K562 (cell line): ENCODE data around the gene MED13L. TPM values are rescaled to one million over a fixed set of nuclear protein-coding genes. Genes with fewer than 3 reads are reported as not detected.

Experiments
- ATAC-seq: fragments of 200-7000 bp; cut with Tn5 transposase; 3 replicates; pipeline ENCODE4 v1.9.1; 2020; ENCODE audit warnings: moderate library complexity
- BruUV-seq: library from RNA; stranded (reverse); fragments of 400-500 nt; replicated peaks from 2 replicates; lab custom pipeline; 2021; lab: Mats Ljungman, UMichigan
- CTCF ChIA-PET: fragments of 300-600 bp; formaldehyde crosslinking; extraction: SDS; loops from one replicate; lab custom pipeline; 2021; ENCODE audit warnings: low intra/inter-chr PET ratio; lab: Yijun Ruan, JAX
- POLR2A ChIA-PET: fragments of 300-600, 350-650 bp; sonication (Branson Sonifier 250); formaldehyde crosslinking; extraction: SDS; loops from one replicate; lab custom pipeline; 2021; ENCODE audit warnings: antibody characterized with exemption, inconsistent platforms; lab: Yijun Ruan, JAX
- DNase-seq, 4 experiments: peaks; one replicate each; pipeline versions ENCODE4 v3.0.0 to v3.0.0-alpha.2; 2011 to 2018; ENCODE audit warnings: low spot score in 3 of 4, mixed read lengths in 3 of 4; ENCODE audit errors: extremely low read depth in 1 of 4
- FAIRE-seq: peaks from 2 replicates; lab custom pipeline; 2011; peaks lifted over from hg19 to GRCh38; lab: Jason Lieb, UNC
- H2AFZ ChIP-seq: 2 replicates; pipeline ENCODE4 v1.6.0; 2011; ENCODE audit warnings: low read depth, low read length, control low read depth, inconsistent platforms
- H3K27ac ChIP-seq: fragments of 200-600 bp; 3 replicates; pipeline ENCODE4 v1.8.0; 2011; ENCODE audit warnings: low read depth, mild to moderate bottlenecking, control low read depth, inconsistent platforms, low read length, moderate library complexity, mixed read lengths; ENCODE audit errors: extremely low read depth
- H3K27me3 ChIP-seq, 2 experiments: fragments of 300-600 bp in 1 of 2; 2 replicates in 1 of 2; 3 replicates in 1 of 2; pipeline versions ENCODE4 v1.6.0 to v1.8.0; 2011; ENCODE audit warnings: inconsistent platforms in 2 of 2, low read length in 2 of 2, mild to moderate bottlenecking in 1 of 2, mixed read lengths in 1 of 2, moderate library complexity in 1 of 2; ENCODE audit not compliant: control insufficient read depth in 2 of 2, insufficient read depth in 2 of 2
- H3K36me3 ChIP-seq: fragments of 300-600 bp; 3 replicates; pipeline ENCODE4 v1.8.0; 2011; ENCODE audit warnings: mild to moderate bottlenecking, low read length, inconsistent platforms; ENCODE audit not compliant: control insufficient read depth, insufficient read depth
- H3K4me1 ChIP-seq, 2 experiments: fragments of 200-600 bp in 1 of 2; replicated peaks in 1 of 2; 2 replicates in 1 of 2; 3 replicates in 1 of 2; pipeline versions ENCODE4 v1.5.1 to v1.8.0; 2011; ENCODE audit warnings: inconsistent platforms in 2 of 2, low read length in 2 of 2, mild to moderate bottlenecking in 1 of 2, mixed read lengths in 1 of 2, moderate library complexity in 1 of 2; ENCODE audit not compliant: control insufficient read depth in 2 of 2, insufficient read depth in 2 of 2
- H3K4me2 ChIP-seq: 2 replicates; pipeline ENCODE4 v1.6.1; 2011; ENCODE audit warnings: low read length, control low read depth, inconsistent platforms, mixed read lengths; ENCODE audit not compliant: insufficient read depth
- H3K4me3 ChIP-seq: fragments of 200-600 bp; sonication (generic), shearing (Covaris generic); 2 replicates; pipeline ENCODE4 v1.5.1; 2016; ENCODE audit warnings: control low read depth, inconsistent platforms
- H3K79me2 ChIP-seq: fragments of 200-600 bp; 3 replicates; pipeline ENCODE4 v1.8.0; 2011; ENCODE audit warnings: low read length, inconsistent platforms; ENCODE audit not compliant: control insufficient read depth, insufficient read depth
- H3K9ac ChIP-seq, 2 experiments: 2 replicates each; pipeline versions ENCODE4 v1.6.0 to v1.6.1; 2011; ENCODE audit warnings: low read depth in 2 of 2, low read length in 2 of 2, control low read depth in 1 of 2, inconsistent platforms in 1 of 2, mild to moderate bottlenecking in 1 of 2, mixed read lengths in 1 of 2; ENCODE audit not compliant: insufficient read depth in 1 of 2
- H3K9me1 ChIP-seq: one replicate; pipeline ENCODE4 v1.6.0; 2011; ENCODE audit warnings: inconsistent platforms, mild to moderate bottlenecking, low read length, moderate library complexity; ENCODE audit not compliant: control insufficient read depth, insufficient read depth
- H3K9me3 ChIP-seq: replicated peaks from 2 replicates; pipeline ENCODE4 v1.5.1; 2011; ENCODE audit warnings: low read depth, low read length, inconsistent platforms; ENCODE audit not compliant: control insufficient read depth, insufficient read depth
- H4K20me1 ChIP-seq: replicated peaks from 2 replicates; pipeline ENCODE4 v1.6.1; 2011; ENCODE audit warnings: low read length, inconsistent platforms, mixed read lengths; ENCODE audit not compliant: control insufficient read depth, insufficient read depth
- ETV1 ChIP-seq: fragments of 450-650 bp; conservative IDR thresholded peaks from 2 replicates; pipeline ENCODE4 v1.6.1; 2016; ENCODE audit warnings: missing genetic modification characterization, control low read depth, low read depth, missing compliant biosample characterization
- ILF3 ChIP-seq: fragments of 450-650 bp; IDR thresholded peaks from 2 replicates; pipeline ENCODE4 v1.6.1; 2018; ENCODE audit warnings: antibody characterized with exemption, mild to moderate bottlenecking, moderate library complexity, borderline replicate concordance
- NR3C1 ChIP-seq: sonication (generic); formaldehyde crosslinking; IDR thresholded peaks from 2 replicates; pipeline ENCODE4 v1.8.1; 2022; ENCODE audit warnings: missing genetic modification reagents
- RBFOX2 ChIP-seq: fragments of 200-400 bp; formaldehyde crosslinking; IDR thresholded peaks from 2 replicates; pipeline ENCODE4 v1.6.1; 2017; ENCODE audit warnings: low read depth, mild to moderate bottlenecking, low read length, moderate library complexity
- RBM34 ChIP-seq: fragments of 200-400 bp; formaldehyde crosslinking; IDR thresholded peaks from 2 replicates; pipeline ENCODE4 v1.6.1; 2018; ENCODE audit warnings: low read length, borderline replicate concordance; ENCODE audit not compliant: insufficient read depth
- WHSC1 ChIP-seq: IDR thresholded peaks from one replicate; pipeline ENCODE4 v1.6.1; 2012; ENCODE audit warnings: low read length, control low read depth, inconsistent platforms
- ZNF316 ChIP-seq: fragments of 450-650 bp; IDR thresholded peaks from 2 replicates; pipeline ENCODE4 v1.6.1; 2016
- WGBS: fragments of 100-300 bp; shearing (Covaris generic); methylation state at CpG from one replicate; pipeline ENCODE4 v1.1.6; 2016; ENCODE audit warnings: low coverage, mixed read lengths; ENCODE audit not compliant: insufficient coverage; ENCODE audit errors: missing lambda C conversion rate; 5-methylcytosine and 5-hydroxymethylcytosine counted together
- in situ Hi-C: fragments of 300-500 bp; cut with MboI; formaldehyde crosslinking; loops from 4 replicates; pipeline ENCODE4 v1.15.0; 2018; ENCODE audit warnings: inconsistent platforms, mixed read lengths
- intact Hi-C: fragments of 100-400 bp; cut with micrococcal nuclease; formaldehyde crosslinking; loops from 2 replicates; pipeline ENCODE4 v1.14.2; 2022
- polyA plus RNA-seq, 8 experiments: library from polyadenylated mRNA; depleted of rRNA in 4 of 8; stranded (reverse) in 5 of 8; unstranded in 3 of 8; fragments of >200 nt; fragmentation: Nextera tagmentation in 2 of 8; fragmentation: Illumina TruSeq in 1 of 8; extraction: Ambion mirVana in 2 of 8; extraction: Trizol in 1 of 8; gene quantifications; 2 replicates each; pipeline versions ENCODE4 v1.2.1 to v1.2.3, GENCODE V29; 2011 to 2014; ENCODE audit warnings: inconsistent platforms in 1 of 8, missing spikeins in 1 of 8
- total RNA-seq, 7 experiments: library from RNA; depleted of rRNA in 6 of 7; stranded (reverse); fragments of >200 nt in 6 of 7; fragmentation: Illumina TruSeq in 2 of 7; extraction: Trizol in 2 of 7; gene quantifications; 2 replicates each; pipeline versions ENCODE4 v1.2.1 to v1.2.3, GENCODE V29; 2011 to 2021; ENCODE audit warnings: low replicate concordance in 1 of 7

The MED13L gene
- total and polyA plus RNA-seq, 9 of the 15 experiments (the other 6 are each of a cell fraction or from before 2014, with no cell fraction given): 13.4 to 90.3 (median 36.9) TPM

GRCh38 chr12:116267948-116268347, 9.5 kb downstream of the MED13L start:
- Histone ChIP-seq H3K79me2 (peaks cover 99% of the 10 kb centered on the region), H3K9me1 (no peaks in the 10 kb centered on the region), H3K27ac (no peak overlapping the region), H3K9me3 (no peaks in the 10 kb centered on the region), H3K9ac (no peak overlapping the region), H3K36me3 (no peaks in the 10 kb centered on the region), H3K4me3 (no peak overlapping the region), H3K27me3 (no peaks in the 10 kb centered on the region; a peak in 1 of 5 replicates), H3K4me2 (no peak overlapping the region), H4K20me1 (peaks cover 35% of the 10 kb centered on the region), H3K4me1 (peaks cover 14 to 40% of the 10 kb centered on the region in 2 experiments), H2AFZ (no peak overlapping the region)
- no TSS peak for BruUV-seq
- ChIA-PET POLR2A (interaction anchor here (0.6 to 1.7 kb wide), 4 partner anchors 8 to 284 kb away, joined by 3 to 5 read pairs (median 4); no protein-coding TSS in a partner anchor), CTCF (no interaction called here)
- FAIRE-seq (no peak), DNase-seq (no peak), ATAC-seq (no peak)
- intact Hi-C loops (no loop called here), in situ Hi-C loops (no loop called here)
- no peak for TF ChIP-seq RBM34
- TF ChIP-seq ZNF316: no peak
- no peak for TF ChIP-seq WHSC1
- no peak for TF ChIP-seq RBFOX2
- no peak for TF ChIP-seq NR3C1 (CRISPR knock-in tag)
- no peak for TF ChIP-seq ILF3
- no peak for TF ChIP-seq ETV1 (tag)
- 9% methylated on average over 1 of the region's 1 CpG for WGBS
